ENCODE results near the gene ABCG8.

DNA sequence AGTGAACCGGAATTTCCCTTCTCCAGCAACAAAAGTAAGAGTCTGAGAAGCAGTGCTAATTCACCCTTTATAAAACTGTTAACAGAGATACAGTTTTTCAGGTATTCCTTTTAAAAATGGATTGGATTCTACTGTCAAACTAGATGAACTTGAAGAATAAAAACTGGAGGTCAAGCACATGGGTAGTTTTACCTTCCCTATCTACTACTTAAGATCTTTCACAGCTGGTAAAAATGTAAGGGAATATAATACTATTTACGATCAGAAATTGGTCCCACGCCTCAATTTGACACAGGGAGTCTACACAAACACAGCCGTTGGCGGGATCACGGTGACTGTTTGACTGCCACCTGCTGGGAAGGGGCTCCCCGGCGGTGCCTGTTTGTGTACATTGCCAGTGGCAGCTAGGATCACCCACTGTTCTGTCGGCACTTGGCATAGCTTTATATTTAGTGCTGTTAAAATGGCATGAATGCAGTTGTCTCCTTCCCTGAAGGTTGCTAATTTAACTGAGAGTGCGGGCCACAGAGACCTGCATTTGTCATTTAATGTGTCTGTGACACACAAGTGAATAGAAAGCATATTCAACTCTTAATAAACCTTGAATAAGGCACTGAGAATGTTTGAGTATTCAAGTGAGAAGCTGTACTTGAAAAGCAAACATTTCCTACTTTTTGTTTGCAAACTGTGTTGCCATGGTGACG lies 59.5 kb downstream of the ABCG8 start:
- TF ChIP-seq POLR2A (IDR thresholded peaks at IDR 0.05) (no peak), EP300 (IDR thresholded peaks at IDR 0.05) (no peak)
- TF ChIP-seq, protein P1, sequence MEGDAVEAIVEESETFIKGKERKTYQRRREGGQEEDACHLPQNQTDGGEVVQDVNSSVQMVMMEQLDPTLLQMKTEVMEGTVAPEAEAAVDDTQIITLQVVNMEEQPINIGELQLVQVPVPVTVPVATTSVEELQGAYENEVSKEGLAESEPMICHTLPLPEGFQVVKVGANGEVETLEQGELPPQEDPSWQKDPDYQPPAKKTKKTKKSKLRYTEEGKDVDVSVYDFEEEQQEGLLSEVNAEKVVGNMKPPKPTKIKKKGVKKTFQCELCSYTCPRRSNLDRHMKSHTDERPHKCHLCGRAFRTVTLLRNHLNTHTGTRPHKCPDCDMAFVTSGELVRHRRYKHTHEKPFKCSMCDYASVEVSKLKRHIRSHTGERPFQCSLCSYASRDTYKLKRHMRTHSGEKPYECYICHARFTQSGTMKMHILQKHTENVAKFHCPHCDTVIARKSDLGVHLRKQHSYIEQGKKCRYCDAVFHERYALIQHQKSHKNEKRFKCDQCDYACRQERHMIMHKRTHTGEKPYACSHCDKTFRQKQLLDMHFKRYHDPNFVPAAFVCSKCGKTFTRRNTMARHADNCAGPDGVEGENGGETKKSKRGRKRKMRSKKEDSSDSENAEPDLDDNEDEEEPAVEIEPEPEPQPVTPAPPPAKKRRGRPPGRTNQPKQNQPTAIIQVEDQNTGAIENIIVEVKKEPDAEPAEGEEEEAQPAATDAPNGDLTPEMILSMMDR (IDR thresholded peaks at IDR 0.05), result no peak

Measured in tibial nerve (tissue), 4 donors.